HEK293 (cell line): ENCODE data around the gene ATP5F1B.
"Not testable (repeated sequence)": the region's sequence is repeated elsewhere in the genome, so short reads cannot be mapped to it uniquely, and the experiment has no call there.

Experiments used
- CTCF ChIP-seq: fragments of 450-650 bp; formaldehyde crosslinking; IDR thresholded peaks from 2 replicates; pipeline ENCODE4 v1.5.1; 2016; ENCODE audit warnings: missing biosample characterization, missing genetic modification characterization
- REST ChIP-seq: fragments of 450-650 bp; formaldehyde crosslinking; IDR thresholded peaks from 2 replicates; pipeline ENCODE4 v1.5.1; 2016; ENCODE audit warnings: missing biosample characterization, missing genetic modification characterization
- SP2 ChIP-seq: fragments of 450-650 bp; formaldehyde crosslinking; IDR thresholded peaks from 2 replicates; pipeline ENCODE4 v1.5.1; 2016; ENCODE audit warnings: missing biosample characterization, missing genetic modification characterization
- YY1 ChIP-seq: fragments of 450-650 bp; formaldehyde crosslinking; IDR thresholded peaks from 2 replicates; pipeline ENCODE4 v1.5.1; 2018; ENCODE audit warnings: missing biosample characterization, missing genetic modification characterization
- ZNF10 ChIP-seq: fragments of 450-650 bp; formaldehyde crosslinking; IDR thresholded peaks from 2 replicates; pipeline ENCODE4 v1.5.1; 2017; ENCODE audit warnings: missing biosample characterization, missing genetic modification characterization
- ZNF521 ChIP-seq: fragments of 450-650 bp; formaldehyde crosslinking; IDR thresholded peaks from 2 replicates; pipeline ENCODE4 v1.5.1; 2017; ENCODE audit warnings: missing biosample characterization, mild to moderate bottlenecking, missing genetic modification characterization

- not testable (repeated sequence) for TF ChIP-seq REST, ZNF521, CTCF, YY1, ZNF10, SP2 (tag by site-specific recombination)
These were observed 8.0 kb upstream of the ATP5F1B start for GRCh38 chr12:56653781-56654180.
